Left lobe of liver (tissue), 2 donors: ENCODE data around the gene HS3ST3A1. TPM values are rescaled to one million over a fixed set of nuclear protein-coding genes. Genes with fewer than 3 reads are reported as not detected.
"Not testable (repeated sequence)": the region's sequence is repeated elsewhere in the genome, so short reads cannot be mapped to it uniquely, and the experiment has no call there.

Experiments
- ATAC-seq: fragments of 200-7000 bp; cut with Tn5 transposase; one replicate; pipeline ENCODE4 v1.9.1; 2020; ENCODE audit warnings: mild to moderate bottlenecking, moderate library complexity
- DNase-seq: peaks from one replicate; pipeline ENCODE4 v3.0.0-alpha.2; 2020; ENCODE audit warnings: low spot score
- total RNA-seq: library from RNA; stranded (reverse); gene quantifications from one replicate; pipeline ENCODE4 v1.2.1, GENCODE V29; 2021
- donor health status: DM: no; HTN: no; CAD: no; lungs with moderate emphysema.
- donor health status: DM: no; HTN: yes; CAD: no.

Gene HS3ST3A1
- total RNA-seq, 1 donor from 2014 or later, result 7.6 TPM

GRCh38 chr17:13576661-13577526, 24.8 kb downstream of the HS3ST3A1 start:
- DNase-seq, result no peak
- ATAC-seq, result peak; percentile 57

GRCh38 chr17:13575922-13576419, 25.8 kb downstream of the HS3ST3A1 start:
- DNase-seq (no peak), ATAC-seq (no peak)

- ATAC-seq, result no peak
- DNase-seq, result no peak
Measured at GRCh38 chr17:13575466-13575865, 26.3 kb downstream of the HS3ST3A1 start.

- no peak for ATAC-seq
- DNase-seq, result no peak
Measured at GRCh38 chr17:13572581-13572980, 29.1 kb downstream of the HS3ST3A1 start.

GRCh38 chr17:13569398-13570123, 32.2 kb downstream of the HS3ST3A1 start:
- DNase-seq (no peak), ATAC-seq (no peak)

- no peak for ATAC-seq
- DNase-seq, result no peak
Measured at GRCh38 chr17:13568582-13569397, 32.9 kb downstream of the HS3ST3A1 start.

- no peak for ATAC-seq
- no peak for DNase-seq
Measured at GRCh38 chr17:13563866-13564265, 37.9 kb downstream of the HS3ST3A1 start.

- DNase-seq (no peak), ATAC-seq (no peak)
Measured at GRCh38 chr17:13562271-13562800, 39.4 kb downstream of the HS3ST3A1 start.

GRCh38 chr17:13561606-13562270, 40.0 kb downstream of the HS3ST3A1 start:
- ATAC-seq (no peak), DNase-seq (no peak)

GRCh38 chr17:13560935-13561334, 40.8 kb downstream of the HS3ST3A1 start:
- no peak for ATAC-seq

GRCh38 chr17:13558588-13558987, 43.1 kb downstream of the HS3ST3A1 start:
- DNase-seq, result no peak
- no peak for ATAC-seq

More at GRCh38 chr17:13560935-13561334, 40.8 kb downstream of the HS3ST3A1 start:
- no peak for DNase-seq

GRCh38 chr17:13557077-13557476, 44.7 kb downstream of the HS3ST3A1 start:
- DNase-seq, result no peak
- ATAC-seq, result no peak

- no peak for DNase-seq
- no peak for ATAC-seq
Measured at GRCh38 chr17:13554231-13554630, 47.5 kb downstream of the HS3ST3A1 start.

- DNase-seq, result no peak
Measured at GRCh38 chr17:13550291-13550690, 51.4 kb downstream of the HS3ST3A1 start.

GRCh38 chr17:13548576-13548975, 53.2 kb downstream of the HS3ST3A1 start:
- not testable (repeated sequence) for ATAC-seq

More at GRCh38 chr17:13550291-13550690, 51.4 kb downstream of the HS3ST3A1 start:
- no peak for ATAC-seq

GRCh38 chr17:13546851-13547250, 54.9 kb downstream of the HS3ST3A1 start:
- DNase-seq, result no peak
- no peak for ATAC-seq

More at GRCh38 chr17:13548576-13548975, 53.2 kb downstream of the HS3ST3A1 start:
- DNase-seq, result not testable (repeated sequence)

- DNase-seq (no peak), ATAC-seq (no peak)
Measured at GRCh38 chr17:13545941-13546340, 55.8 kb downstream of the HS3ST3A1 start.

GRCh38 chr17:13544765-13545164, 57.0 kb downstream of the HS3ST3A1 start:
- ATAC-seq (no peak), DNase-seq (no peak)

- ATAC-seq (no peak), DNase-seq (no peak)
Measured at GRCh38 chr17:13544292-13544691, 57.4 kb downstream of the HS3ST3A1 start.

- ATAC-seq, result no peak
- DNase-seq, result no peak
Measured at GRCh38 chr17:13542636-13543035, 59.1 kb downstream of the HS3ST3A1 start.
